MM.1S (cell line): ENCODE data around the gene ROPN1L.

Source experiments
- CTCF ChIP-seq: fragments of 300-600 bp; sonication (generic); IDR thresholded peaks from 2 replicates; pipeline ENCODE4 v1.5.1; 2016; ENCODE audit warnings: antibody characterized with exemption, low read length, mixed read lengths
- EZH2 ChIP-seq: fragments of 300-600 bp; sonication (generic); optimal IDR thresholded peaks from 2 replicates; pipeline ENCODE3; 2017; ENCODE audit warnings: low read depth, mild to moderate bottlenecking, antibody characterized with exemption, low read length, mixed read lengths
- EZH2phosphoT487 ChIP-seq: fragments of 300-600 bp; sonication (generic); IDR thresholded peaks from 2 replicates; pipeline ENCODE4 v1.6.1; 2018; ENCODE audit warnings: antibody characterized with exemption, low read length

DNA sequence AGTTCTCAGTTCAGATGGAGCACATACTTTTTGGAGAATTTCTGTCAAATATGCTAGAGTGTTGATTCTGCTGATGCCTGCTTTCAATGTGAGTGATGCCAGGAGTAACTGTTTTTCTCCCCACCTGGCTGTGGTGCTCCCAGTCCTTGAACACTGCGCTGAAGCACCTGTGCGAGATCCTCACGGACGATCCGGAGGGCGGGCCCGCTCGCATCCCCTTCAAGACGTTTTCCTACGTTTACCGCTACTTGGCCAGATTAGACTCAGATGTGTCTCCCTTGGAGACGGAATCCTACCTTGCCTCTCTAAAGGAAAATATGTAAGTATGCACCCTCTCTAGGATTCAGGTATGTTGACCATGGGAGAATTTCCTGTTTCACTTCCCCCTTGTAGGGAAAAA, 19.4 kb downstream of the ROPN1L start:
- TF ChIP-seq CTCF (no peak), EZH2 (no peak), EZH2phosphoT487 (no peak)
